H9 (cell line): Measurements from ENCODE around the gene CHRND. TPM values are rescaled to one million over a fixed set of nuclear protein-coding genes. Genes with fewer than 3 reads are reported as not detected.

Experiments
- DNase-seq: peaks from one replicate; pipeline ENCODE4 v3.0.0-alpha.2; 2017
- H2AFZ ChIP-seq: one replicate; pipeline ENCODE4 v1.6.1; 2013; ENCODE audit warnings: mild to moderate bottlenecking, low read length, control low read depth, moderate library complexity
- H2AK5ac ChIP-seq: 2 replicates; pipeline ENCODE4 v1.6.1; 2013; ENCODE audit warnings: low read length, control low read depth, mixed read lengths; ENCODE audit not compliant: insufficient read length
- H2BK120ac ChIP-seq: one replicate; pipeline ENCODE4 v1.6.1; 2013; ENCODE audit warnings: low read depth, mild to moderate bottlenecking, low read length, control low read depth, inconsistent platforms; ENCODE audit not compliant: poor library complexity, severe bottlenecking
- H2BK12ac ChIP-seq: 2 replicates; pipeline ENCODE4 v1.6.1; 2013; ENCODE audit warnings: low read length, control low read depth, mixed read lengths, low read depth; ENCODE audit not compliant: insufficient read length
- H2BK15ac ChIP-seq: 2 replicates; pipeline ENCODE4 v1.6.1; 2013; ENCODE audit warnings: low read depth, low read length, control low read depth
- H2BK20ac ChIP-seq: one replicate; pipeline ENCODE4 v1.6.1; 2013; ENCODE audit warnings: low read depth, mild to moderate bottlenecking, low read length, control low read depth, inconsistent platforms; ENCODE audit not compliant: poor library complexity, severe bottlenecking
- H2BK5ac ChIP-seq: 2 replicates; pipeline ENCODE4 v1.6.1; 2013; ENCODE audit warnings: low read length, control low read depth, mixed read lengths; ENCODE audit not compliant: insufficient read length
- H3K14ac ChIP-seq: 2 replicates; pipeline ENCODE4 v1.6.1; 2013; ENCODE audit warnings: low read length, control low read depth; ENCODE audit not compliant: insufficient read depth
- H3K18ac ChIP-seq: 2 replicates; pipeline ENCODE4 v1.6.1; 2013; ENCODE audit warnings: low read depth, mild to moderate bottlenecking, mixed read lengths, low read length, control low read depth; ENCODE audit not compliant: insufficient read length
- H3K23ac ChIP-seq: 2 replicates; pipeline ENCODE4 v1.6.1; 2013; ENCODE audit warnings: low read length, control low read depth, mixed read lengths, low read depth; ENCODE audit not compliant: insufficient read length
- H3K23me2 ChIP-seq: 2 replicates; pipeline ENCODE4 v1.6.1; 2013; ENCODE audit warnings: low read depth, mild to moderate bottlenecking, mixed read lengths, low read length, control low read depth; ENCODE audit not compliant: insufficient read length, poor library complexity, severe bottlenecking
- H3K27ac ChIP-seq: 2 replicates; pipeline ENCODE4 v1.5.1; 2013; ENCODE audit warnings: low read length, control low read depth, mixed read lengths, low read depth; ENCODE audit not compliant: insufficient read length
- H3K27me3 ChIP-seq: 2 replicates; pipeline ENCODE4 v1.6.1; 2013; ENCODE audit warnings: low read length, control low read depth, inconsistent platforms; ENCODE audit not compliant: insufficient read depth
- H3K4ac ChIP-seq: 2 replicates; pipeline ENCODE4 v1.6.1; 2013; ENCODE audit warnings: low read depth, mild to moderate bottlenecking, control low read depth, inconsistent platforms, low read length, moderate library complexity
- H3K4me1 ChIP-seq: 2 replicates; pipeline ENCODE4 v1.6.1; 2013; ENCODE audit warnings: low read length, control low read depth, inconsistent platforms; ENCODE audit not compliant: insufficient read depth
- H3K4me2 ChIP-seq: 2 replicates; pipeline ENCODE4 v1.6.1; 2013; ENCODE audit warnings: low read length, control low read depth, mixed read lengths; ENCODE audit not compliant: insufficient read length, insufficient read depth
- H3K56ac ChIP-seq: 2 replicates; pipeline ENCODE4 v1.6.1; 2013; ENCODE audit warnings: low read depth, mild to moderate bottlenecking, mixed read lengths, low read length, control low read depth; ENCODE audit not compliant: insufficient read length
- H3K79me1 ChIP-seq: 2 replicates; pipeline ENCODE4 v1.6.1; 2013; ENCODE audit warnings: low read depth, mild to moderate bottlenecking, moderate library complexity, low read length, control low read depth, inconsistent platforms; ENCODE audit not compliant: insufficient read depth, poor library complexity, severe bottlenecking
- H3K79me2 ChIP-seq: 2 replicates; pipeline ENCODE4 v1.6.1; 2013; ENCODE audit warnings: low read length, control low read depth, inconsistent platforms; ENCODE audit not compliant: insufficient read depth
- H3K9ac ChIP-seq: 2 replicates; pipeline ENCODE4 v1.6.1; 2013; ENCODE audit warnings: low read length, control low read depth, mixed read lengths; ENCODE audit not compliant: insufficient read length; ENCODE audit errors: extremely low read depth
- H3K9me3 ChIP-seq: one replicate; pipeline ENCODE4 v1.6.1; 2013; ENCODE audit warnings: low read depth, low read length, inconsistent platforms; ENCODE audit not compliant: control insufficient read depth
- H3T11ph ChIP-seq: one replicate; pipeline ENCODE4 v1.6.1; 2013; ENCODE audit warnings: mild to moderate bottlenecking, low read length, control low read depth, inconsistent platforms
- H4K20me1 ChIP-seq: one replicate; pipeline ENCODE4 v1.6.1; 2013; ENCODE audit not compliant: control insufficient read depth, insufficient read length, insufficient read depth
- H4K5ac ChIP-seq: 2 replicates; pipeline ENCODE4 v1.6.1; 2013; ENCODE audit warnings: low read depth, mild to moderate bottlenecking, mixed read lengths, low read length, control low read depth; ENCODE audit not compliant: insufficient read length
- H4K8ac ChIP-seq: replicated peaks from 2 replicates; pipeline ENCODE4 v1.6.1; 2013; ENCODE audit warnings: low read length, control low read depth, mixed read lengths, low read depth; ENCODE audit not compliant: insufficient read length
- H4K91ac ChIP-seq: 2 replicates; pipeline ENCODE4 v1.6.1; 2013; ENCODE audit warnings: low read depth, mild to moderate bottlenecking, moderate library complexity, mixed read lengths, low read length, control low read depth; ENCODE audit not compliant: insufficient read length
- H3K27ac Mint-ChIP-seq, 3 experiments: 2 replicates in 2 of 3; 3 replicates in 1 of 3; pipeline ENCODE4 v1.8.0; 2020 to 2021; ENCODE audit warnings: mixed read lengths in 3 of 3, mild to moderate bottlenecking in 1 of 3, moderate library complexity in 1 of 3
- H3K27me3 Mint-ChIP-seq: 2 replicates; pipeline ENCODE4 v1.8.0; 2021; ENCODE audit warnings: low read depth, mild to moderate bottlenecking, moderate library complexity, mixed read lengths
- H3K36me3 Mint-ChIP-seq, 3 experiments: 2 replicates in 2 of 3; 3 replicates in 1 of 3; pipeline ENCODE4 v1.8.0; 2020 to 2021; ENCODE audit warnings: low read depth in 3 of 3, mixed read lengths in 3 of 3; ENCODE audit not compliant: insufficient read depth in 1 of 3
- H3K4me1 Mint-ChIP-seq, 2 experiments: 2 replicates each; pipeline ENCODE4 v1.8.0; 2020; ENCODE audit warnings: mixed read lengths in 2 of 2
- H3K4me3 Mint-ChIP-seq, 2 experiments: 2 replicates in 1 of 2; 3 replicates in 1 of 2; pipeline ENCODE4 v1.8.0; 2020 to 2021; ENCODE audit warnings: mild to moderate bottlenecking in 2 of 2, mixed read lengths in 2 of 2, moderate library complexity in 1 of 2
- H3K9me3 Mint-ChIP-seq, 2 experiments: 2 replicates in 1 of 2; 3 replicates in 1 of 2; pipeline ENCODE4 v1.8.0; 2020; ENCODE audit warnings: mild to moderate bottlenecking in 2 of 2, mixed read lengths in 2 of 2, moderate library complexity in 1 of 2
- CTCF ChIP-seq: fragments of 200-600 bp; sonication (generic); conservative IDR thresholded peaks from 3 replicates; pipeline ENCODE4 v1.8.0; 2021; ENCODE audit warnings: antibody characterized with exemption, mild to moderate bottlenecking
- WGBS: extraction: QIAGEN DNeasy Blood & Tissue Kit; methylation state at CpG from one replicate; pipeline ENCODE4 v1.1.7; 2013; ENCODE audit warnings: missing lambda C conversion rate, low lambda C conversion rate, mixed read lengths; ENCODE audit not compliant: insufficient read length; ENCODE audit errors: extremely low coverage; 5-methylcytosine and 5-hydroxymethylcytosine counted together
- total RNA-seq: library from RNA; stranded (reverse); gene quantifications from 2 replicates; pipeline ENCODE4 v1.2.1, GENCODE V29; 2021

The CHRND gene
- total RNA-seq, 1 experiment from 2014 or later = not detected

DNA sequence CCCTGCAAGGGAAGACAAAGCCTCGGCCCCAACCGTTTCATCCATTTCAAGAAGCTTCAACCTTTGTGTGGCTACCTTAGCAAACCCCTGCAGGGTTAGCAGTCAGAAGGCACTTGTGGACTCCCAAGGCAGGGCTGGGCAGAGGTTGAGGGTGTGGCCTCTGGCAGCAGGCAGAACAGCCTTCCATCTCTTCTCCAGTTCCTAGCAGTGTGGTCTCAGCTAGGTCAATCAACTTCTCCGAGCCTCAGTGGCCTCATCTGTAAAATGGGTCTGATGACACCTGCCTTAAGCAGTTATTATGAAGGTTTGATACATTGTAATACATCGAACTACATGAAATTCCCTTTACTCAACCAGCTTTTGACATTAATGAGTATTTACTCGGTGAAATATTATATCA, 12.6 kb upstream of the CHRND start:
- Histone ChIP-seq H3K4me2 (no peak overlapping the region), H2BK12ac (no peak overlapping the region), H2BK20ac (no peak overlapping the region), H4K8ac (no peak overlapping the region), H4K20me1 (no peaks in the 10 kb centered on the region), H3K27me3 (no peaks in the 10 kb centered on the region), H3K79me1 (no peaks in the 10 kb centered on the region), H3K14ac (no peak overlapping the region), H3K4me1 (no peaks in the 10 kb centered on the region), H2AFZ (no peak overlapping the region), H4K91ac (no peak overlapping the region), H2BK15ac (no peak overlapping the region), H3T11ph (no peak overlapping the region), H3K23me2 (no peaks in the 10 kb centered on the region), H3K9me3 (no peaks in the 10 kb centered on the region), H4K5ac (no peak overlapping the region), H3K56ac (no peak overlapping the region), H2BK120ac (no peak overlapping the region), H3K4ac (no peak overlapping the region), H2AK5ac (no peak overlapping the region), H3K27ac (no peak overlapping the region), H3K23ac (no peak overlapping the region), H3K18ac (no peak overlapping the region), H3K79me2 (no peaks in the 10 kb centered on the region), H2BK5ac (no peak overlapping the region), H3K9ac (no peak overlapping the region)
- H3K27me3 Mint-ChIP-seq = peaks cover 17% of the 10 kb centered on the region
- H3K27ac Mint-ChIP-seq = no peak overlapping the region
- no peak for TF ChIP-seq CTCF
- no peak for DNase-seq
- peaks cover 13 to 32% of the 10 kb centered on the region in 2 experiments for H3K4me1 Mint-ChIP-seq
- no peak overlapping the region for H3K4me3 Mint-ChIP-seq
- no peaks in the 10 kb centered on the region for H3K36me3 Mint-ChIP-seq
- peaks cover 0 to 2% of the 10 kb centered on the region in 2 experiments; a peak in 2 of 5 replicates for H3K9me3 Mint-ChIP-seq
- WGBS = no CpG with 5 or more reads among the region's 5 CpGs
